Endothelial cell of umbilical vein (primary cell): ENCODE results near the gene TNFAIP8L1. TPM values are rescaled to one million over a fixed set of nuclear protein-coding genes. Genes with fewer than 3 reads are reported as not detected.

Experiments used
- BruUV-seq: library from RNA; stranded (reverse); fragments of 400-500 nt; replicated peaks from 2 replicates; lab custom pipeline; 2021; lab: Mats Ljungman, UMichigan
- CTCF ChIA-PET: fragments of 300-600, 350-600 bp; sonication (Branson Sonifier 250); formaldehyde crosslinking; loops from one replicate; lab custom pipeline; 2021; ENCODE audit warnings: antibody characterized with exemption, inconsistent platforms; lab: Charles Lee
- POLR2A ChIA-PET: fragments of 300-600, 350-600 bp; sonication (Branson Sonifier 250); formaldehyde crosslinking; loops from one replicate; lab custom pipeline; 2021; ENCODE audit warnings: antibody characterized with exemption, inconsistent platforms; lab: Charles Lee
- DNase-seq: peaks from one replicate; pipeline ENCODE4 v3.0.0-alpha.2; 2011; ENCODE audit warnings: low read depth, low spot score
- FAIRE-seq: peaks from 2 replicates; lab custom pipeline; 2011; peaks lifted over from hg19 to GRCh38; lab: Jason Lieb, UNC
- H2AFZ ChIP-seq: 2 replicates; pipeline ENCODE4 v1.6.0; 2012; ENCODE audit warnings: low read depth, low read length, control low read depth, inconsistent platforms
- H3K27ac ChIP-seq: 2 replicates; pipeline ENCODE4 v1.5.1; 2011; ENCODE audit warnings: low read depth, mild to moderate bottlenecking, control low read depth, low read length, moderate library complexity; ENCODE audit not compliant: insufficient read depth
- H3K27me3 ChIP-seq, 2 experiments: 2 replicates each; pipeline versions ENCODE4 v1.6.0 to v1.6.1; 2011; ENCODE audit warnings: low read length in 2 of 2, mixed read lengths in 1 of 2; ENCODE audit not compliant: control insufficient read depth in 2 of 2, insufficient read depth in 2 of 2
- H3K36me3 ChIP-seq, 2 experiments: 2 replicates in 1 of 2; 3 replicates in 1 of 2; pipeline ENCODE4 v1.5.1; 2011; ENCODE audit warnings: low read length in 2 of 2, mild to moderate bottlenecking in 1 of 2, moderate library complexity in 1 of 2; ENCODE audit not compliant: control insufficient read depth in 2 of 2, insufficient read depth in 2 of 2; ENCODE audit errors: extremely low read depth in 1 of 2
- H3K4me1 ChIP-seq: 3 replicates; pipeline ENCODE4 v1.5.1; 2011; ENCODE audit warnings: mild to moderate bottlenecking, low read length; ENCODE audit not compliant: control insufficient read depth, insufficient read depth; ENCODE audit errors: extremely low read depth
- H3K4me2 ChIP-seq: 2 replicates; pipeline ENCODE4 v1.6.1; 2011; ENCODE audit warnings: low read length, control low read depth, mixed read lengths; ENCODE audit not compliant: insufficient read depth
- H3K4me3 ChIP-seq, 3 experiments: fragments of 200-600 bp in 1 of 3; sonication (generic), shearing (Covaris generic) in 1 of 3; replicated peaks in 1 of 3; 2 replicates each; pipeline ENCODE4 v1.5.1; 2011 to 2016; ENCODE audit warnings: control low read depth in 3 of 3, low read length in 3 of 3, mild to moderate bottlenecking in 2 of 3, inconsistent platforms in 1 of 3, low read depth in 1 of 3, moderate library complexity in 1 of 3; ENCODE audit not compliant: insufficient read depth in 1 of 3
- H3K79me2 ChIP-seq: 2 replicates; pipeline ENCODE4 v1.6.0; 2012; ENCODE audit warnings: low read length, inconsistent platforms; ENCODE audit not compliant: control insufficient read depth, insufficient read depth
- H3K9ac ChIP-seq: replicated peaks from 2 replicates; pipeline ENCODE3; 2011; ENCODE audit warnings: low read length, control low read depth; ENCODE audit not compliant: insufficient read depth; ENCODE audit errors: extremely low read depth
- H3K9me1 ChIP-seq: replicated peaks from 3 replicates; pipeline ENCODE4 v1.6.0; 2011; ENCODE audit warnings: mild to moderate bottlenecking, low read length; ENCODE audit not compliant: control insufficient read depth, insufficient read depth; ENCODE audit errors: extremely low read depth
- H3K9me3 ChIP-seq: replicated peaks from 2 replicates; pipeline ENCODE4 v1.5.1; 2012; ENCODE audit warnings: low read length, inconsistent platforms; ENCODE audit not compliant: control insufficient read depth, insufficient read depth
- H4K20me1 ChIP-seq: replicated peaks from 2 replicates; pipeline ENCODE3; 2011; ENCODE audit warnings: mild to moderate bottlenecking, low read length; ENCODE audit not compliant: control insufficient read depth, insufficient read depth; ENCODE audit errors: extremely low read depth
- GATA2 ChIP-seq: IDR thresholded peaks from 2 replicates; pipeline ENCODE4 v1.7.0; 2011; ENCODE audit warnings: low read depth, mild to moderate bottlenecking, moderate library complexity, mixed read lengths, low read length; ENCODE audit not compliant: insufficient read length, insufficient read depth
- JUN ChIP-seq: IDR thresholded peaks from 2 replicates; pipeline ENCODE4 v1.6.1; 2011; ENCODE audit warnings: borderline replicate concordance, low read depth; ENCODE audit not compliant: insufficient read length, insufficient read depth
- POLR2A ChIP-seq: IDR thresholded peaks from 2 replicates; pipeline ENCODE4 v1.6.1; 2012; ENCODE audit warnings: low read depth, mild to moderate bottlenecking, control low read depth, low read length
- POLR2AphosphoS5 ChIP-seq: IDR thresholded peaks from 2 replicates; pipeline ENCODE4 v1.6.1; 2012; ENCODE audit warnings: low read depth, mild to moderate bottlenecking, control low read depth, low read length, moderate library complexity; ENCODE audit not compliant: insufficient read depth
- dilution Hi-C: fragments of 300-500 bp; cut with MboI; formaldehyde crosslinking; loops from one replicate; pipeline ENCODE4 v1.15.0; 2019; ENCODE audit warnings: low sequenced_read_pairs; ENCODE audit not compliant: extremely low pct_ligation_motif_present
- intact Hi-C: fragments of 100-400 bp; cut with micrococcal nuclease; formaldehyde crosslinking; loops from one replicate; pipeline ENCODE4 v1.10.0; 2022
- polyA plus RNA-seq, 4 experiments: library from polyadenylated mRNA; depleted of rRNA in 3 of 4; stranded (reverse) in 3 of 4; unstranded in 1 of 4; fragments of >200 nt; gene quantifications; 2 replicates each; pipeline versions ENCODE4 v1.2.1 to v1.2.3, GENCODE V29; 2011 to 2012; ENCODE audit warnings: missing spikeins in 1 of 4
- total RNA-seq: library from RNA; stranded (reverse); gene quantifications from 2 replicates; pipeline ENCODE4 v1.2.3, GENCODE V29; 2021
- TF ChIP-seq, protein P1 (sequence below): IDR thresholded peaks from 2 replicates; pipeline ENCODE4 v1.6.1; 2011; ENCODE audit not compliant: insufficient read depth, insufficient read length

TNFAIP8L1 gene
- total and polyA plus RNA-seq, 2 donors (not counting 3 experiments of a cell fraction or from before 2014, with no cell fraction given): 40.0 to 56.1 TPM

DNA sequence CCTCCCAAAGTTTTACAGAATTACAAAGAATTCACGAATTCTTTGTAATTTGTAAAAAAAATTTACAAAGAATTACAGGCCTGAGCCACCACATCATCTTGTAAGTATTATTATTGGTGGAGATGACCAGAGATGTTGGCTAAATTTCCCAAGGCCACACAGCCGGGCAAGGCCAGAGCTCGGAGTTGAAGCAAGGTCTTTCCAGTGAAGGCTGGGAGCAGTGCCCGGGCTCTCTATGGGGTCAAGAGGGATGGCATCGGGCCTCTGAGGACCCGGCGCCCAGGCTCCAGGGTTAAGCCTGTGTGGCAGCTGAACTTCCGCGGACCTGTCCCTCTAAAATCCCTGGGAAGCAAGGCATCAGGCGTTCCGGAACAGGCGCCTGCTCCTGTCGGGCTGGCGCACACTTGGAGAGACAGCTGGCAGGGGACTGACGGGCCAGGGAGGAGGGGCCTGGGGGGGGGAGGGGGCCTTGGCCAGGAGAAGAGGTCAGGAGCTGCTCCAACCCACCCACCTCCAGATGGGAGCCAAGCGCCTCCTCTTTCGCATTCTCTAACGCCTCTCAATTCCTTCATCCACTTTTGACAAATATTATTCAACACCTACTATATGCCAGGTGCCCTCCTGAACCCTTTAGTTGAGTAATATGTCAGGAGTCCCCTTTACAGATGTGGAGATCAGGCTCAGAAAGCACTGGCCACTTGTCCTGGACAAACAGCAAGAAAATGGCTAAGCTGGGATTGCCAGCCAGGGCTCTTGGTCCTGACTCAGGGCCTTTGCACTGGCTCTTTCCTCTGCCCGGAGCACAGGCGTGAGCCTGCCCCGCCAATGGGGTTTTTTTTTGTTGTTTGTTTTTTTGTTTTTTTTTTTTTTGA lies 43.0 kb upstream of the TNFAIP8L1 start:
- POLR2A ChIA-PET: no interaction called here
- Histone ChIP-seq H3K27ac (no peak overlapping the region), H3K9ac (no peak overlapping the region), H3K36me3 (no peaks in the 10 kb centered on the region), H3K4me1 (no peaks in the 10 kb centered on the region), H3K79me2 (no peaks in the 10 kb centered on the region), H2AFZ (no peak overlapping the region), H3K27me3 (peaks cover under 1 to 4% of the 10 kb centered on the region in 2 experiments), H3K4me2 (no peak overlapping the region), H3K4me3 (no peak overlapping the region), H3K9me3 (no peaks in the 10 kb centered on the region), H3K9me1 (no peaks in the 10 kb centered on the region), H4K20me1 (no peaks in the 10 kb centered on the region)
- BruUV-seq: no TSS peak
- FAIRE-seq (no peak), DNase-seq (no peak)
- TF ChIP-seq, protein P1, sequence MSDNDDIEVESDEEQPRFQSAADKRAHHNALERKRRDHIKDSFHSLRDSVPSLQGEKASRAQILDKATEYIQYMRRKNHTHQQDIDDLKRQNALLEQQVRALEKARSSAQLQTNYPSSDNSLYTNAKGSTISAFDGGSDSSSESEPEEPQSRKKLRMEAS: no peak
- no peak for TF ChIP-seq JUN
- no peak for TF ChIP-seq GATA2
- no peak for TF ChIP-seq POLR2AphosphoS5
- no peak for TF ChIP-seq POLR2A
- intact Hi-C loops: no loop called here
- CTCF ChIA-PET: interaction anchor here (1.3 to 6.6 kb wide), 8 partner anchors 9 to 40 kb away, joined by 3 to 57 read pairs (median 7); no protein-coding TSS in a partner anchor
- dilution Hi-C loops: no loop called here
